Measurements from ENCODE around the gene MAP6D1.

DNA sequence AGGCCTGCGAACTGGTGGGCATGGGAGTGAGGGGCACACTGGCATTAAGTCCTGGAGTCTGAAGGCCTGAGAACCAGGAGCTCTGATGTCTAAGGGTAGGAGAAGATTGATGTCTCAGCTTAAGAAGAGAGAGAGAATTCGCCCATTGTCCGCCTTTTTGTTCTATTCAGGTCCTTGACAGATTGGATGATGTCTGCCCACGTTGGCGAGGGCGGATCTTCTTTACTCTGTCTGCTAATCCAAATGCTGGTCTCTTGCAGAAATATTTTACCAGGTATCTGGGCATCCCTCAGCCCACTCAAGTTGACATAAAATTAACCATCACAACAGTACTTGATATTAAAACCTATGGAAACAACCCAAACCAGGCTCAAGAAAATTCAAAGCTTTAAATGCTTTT, 44.1 kb downstream of the MAP6D1 start:
- TF ChIP-seq, protein P1, sequence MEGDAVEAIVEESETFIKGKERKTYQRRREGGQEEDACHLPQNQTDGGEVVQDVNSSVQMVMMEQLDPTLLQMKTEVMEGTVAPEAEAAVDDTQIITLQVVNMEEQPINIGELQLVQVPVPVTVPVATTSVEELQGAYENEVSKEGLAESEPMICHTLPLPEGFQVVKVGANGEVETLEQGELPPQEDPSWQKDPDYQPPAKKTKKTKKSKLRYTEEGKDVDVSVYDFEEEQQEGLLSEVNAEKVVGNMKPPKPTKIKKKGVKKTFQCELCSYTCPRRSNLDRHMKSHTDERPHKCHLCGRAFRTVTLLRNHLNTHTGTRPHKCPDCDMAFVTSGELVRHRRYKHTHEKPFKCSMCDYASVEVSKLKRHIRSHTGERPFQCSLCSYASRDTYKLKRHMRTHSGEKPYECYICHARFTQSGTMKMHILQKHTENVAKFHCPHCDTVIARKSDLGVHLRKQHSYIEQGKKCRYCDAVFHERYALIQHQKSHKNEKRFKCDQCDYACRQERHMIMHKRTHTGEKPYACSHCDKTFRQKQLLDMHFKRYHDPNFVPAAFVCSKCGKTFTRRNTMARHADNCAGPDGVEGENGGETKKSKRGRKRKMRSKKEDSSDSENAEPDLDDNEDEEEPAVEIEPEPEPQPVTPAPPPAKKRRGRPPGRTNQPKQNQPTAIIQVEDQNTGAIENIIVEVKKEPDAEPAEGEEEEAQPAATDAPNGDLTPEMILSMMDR (conservative IDR thresholded peaks at IDR 0.05 in 1 of 2, IDR thresholded peaks at IDR 0.05 in 1 of 2; ENCODE audit: low read depth in 1 of 2, low read length in 2 of 2) = no peak
- TF ChIP-seq EZH2 (IDR thresholded peaks at IDR 0.05; ENCODE audit: low read length, missing control alignments) = no peak

All from fibroblast of lung (primary cell).